NCI-H146 treated with DMSO at 0.1 percent for 48 hours (cell line): ENCODE results near the gene PPP1R2C.

Experiments used
- DNase-seq: peaks from one replicate; lab custom pipeline; 2025; ENCODE audit not compliant: unreplicated experiment; lab: John Stamatoyannopoulos, UW

Gene PPP1R2C

DNA sequence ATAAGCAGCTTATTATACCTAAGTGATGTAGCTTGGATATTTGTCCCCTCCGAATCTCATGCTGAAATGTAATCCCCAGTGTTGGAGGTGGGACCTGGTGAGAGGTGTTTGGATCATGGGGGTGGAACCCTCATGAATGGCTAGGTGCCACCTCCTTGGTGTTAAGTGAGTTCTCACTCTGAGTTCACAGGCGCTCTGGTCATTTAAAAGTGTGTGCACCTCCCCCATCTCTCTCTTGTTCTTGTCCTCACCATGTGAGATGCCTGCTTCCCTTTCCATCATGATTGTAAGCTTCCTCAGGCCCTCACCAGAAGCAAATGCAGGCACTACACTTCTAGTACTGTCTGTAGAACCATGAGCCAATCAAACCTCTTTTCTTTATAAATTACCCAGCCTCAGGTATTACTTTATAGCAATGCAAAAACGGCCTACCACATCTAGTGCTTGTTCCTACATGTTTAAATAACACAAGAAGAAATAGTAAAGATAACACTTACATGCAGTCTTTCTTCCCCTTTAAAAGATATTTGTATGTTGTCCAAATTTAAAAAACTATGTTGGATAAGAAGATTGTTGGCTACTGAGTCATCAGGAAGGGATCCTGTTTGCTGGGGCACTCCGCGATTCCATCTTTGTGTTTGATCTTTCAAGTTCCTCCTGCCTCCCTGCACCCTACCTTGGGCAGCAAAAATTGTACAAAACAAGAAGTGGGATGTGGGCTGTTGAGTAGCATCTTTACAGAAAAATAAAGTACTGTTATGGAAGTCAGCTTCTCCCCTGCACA is 29.7 kb downstream of the PPP1R2C start:
- no peak for DNase-seq

DNA sequence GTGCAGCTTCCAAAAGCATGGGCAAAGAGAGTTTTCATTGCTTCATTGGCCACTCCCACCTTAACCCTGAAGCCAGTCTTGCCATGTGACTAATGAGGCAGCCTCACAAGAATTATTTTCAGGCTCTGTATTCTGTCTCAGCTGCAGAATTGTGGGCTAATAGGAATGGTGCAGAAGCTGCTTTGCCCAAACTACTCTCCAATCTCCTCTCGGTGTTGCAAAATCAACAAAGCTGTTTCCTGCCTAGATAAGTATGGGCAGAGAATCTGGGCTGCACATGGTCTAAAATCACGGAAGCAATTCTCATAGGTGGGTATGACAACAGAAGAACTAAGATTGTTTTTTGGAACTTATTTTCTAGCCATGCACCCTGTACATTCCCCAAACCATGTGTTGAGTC is 31.4 kb downstream of the PPP1R2C start:
- DNase-seq, result no peak

GRCh38 chrX:42740456-42740855 is 37.5 kb downstream of the PPP1R2C start:
- no peak for DNase-seq

- DNase-seq, result no peak
Measured at GRCh38 chrX:42739741-42740140, 38.2 kb downstream of the PPP1R2C start.

- no peak for DNase-seq
Measured at GRCh38 chrX:42739258-42739657, 38.7 kb downstream of the PPP1R2C start.

GRCh38 chrX:42738552-42738951 is 39.4 kb downstream of the PPP1R2C start:
- no peak for DNase-seq

GRCh38 chrX:42735250-42735649 is 42.7 kb downstream of the PPP1R2C start:
- DNase-seq, result no peak

GRCh38 chrX:42732506-42732905 is 45.5 kb downstream of the PPP1R2C start:
- no peak for DNase-seq
